Astrocyte (in vitro differentiated cells and primary cell): ENCODE data around the gene WDR64.

Experiments used
- EZH2 ChIP-seq: IDR thresholded peaks from 2 replicates; pipeline ENCODE4 v1.6.1; 2012; ENCODE audit warnings: mild to moderate bottlenecking, low read length, inconsistent platforms; ENCODE audit not compliant: insufficient read depth
- TF ChIP-seq, protein P1 (sequence below): IDR thresholded peaks from 2 replicates; pipeline ENCODE4 v1.5.1; 2011; ENCODE audit warnings: low read depth, mild to moderate bottlenecking, inconsistent platforms, low read length, moderate library complexity; ENCODE audit not compliant: insufficient read depth

DNA sequence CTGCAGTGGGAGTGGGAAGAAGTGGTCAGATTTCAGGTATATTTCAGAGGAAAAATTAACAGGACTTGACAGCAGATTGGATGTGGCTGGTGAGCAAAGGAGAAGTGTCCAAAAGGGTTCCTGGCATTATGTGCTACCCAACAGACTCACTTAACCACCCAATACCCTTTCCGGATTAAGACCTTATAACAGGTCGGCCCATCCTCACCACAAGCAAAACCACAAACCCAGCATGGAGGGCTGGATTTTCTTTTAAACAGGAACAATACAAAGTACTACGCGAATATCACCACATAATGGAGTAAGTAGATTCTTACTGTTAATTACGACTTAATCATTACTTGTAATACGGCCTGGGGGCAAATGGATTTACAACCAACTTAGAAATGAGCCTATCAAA lies 59.2 kb downstream of the WDR64 start:
- TF ChIP-seq, protein P1, sequence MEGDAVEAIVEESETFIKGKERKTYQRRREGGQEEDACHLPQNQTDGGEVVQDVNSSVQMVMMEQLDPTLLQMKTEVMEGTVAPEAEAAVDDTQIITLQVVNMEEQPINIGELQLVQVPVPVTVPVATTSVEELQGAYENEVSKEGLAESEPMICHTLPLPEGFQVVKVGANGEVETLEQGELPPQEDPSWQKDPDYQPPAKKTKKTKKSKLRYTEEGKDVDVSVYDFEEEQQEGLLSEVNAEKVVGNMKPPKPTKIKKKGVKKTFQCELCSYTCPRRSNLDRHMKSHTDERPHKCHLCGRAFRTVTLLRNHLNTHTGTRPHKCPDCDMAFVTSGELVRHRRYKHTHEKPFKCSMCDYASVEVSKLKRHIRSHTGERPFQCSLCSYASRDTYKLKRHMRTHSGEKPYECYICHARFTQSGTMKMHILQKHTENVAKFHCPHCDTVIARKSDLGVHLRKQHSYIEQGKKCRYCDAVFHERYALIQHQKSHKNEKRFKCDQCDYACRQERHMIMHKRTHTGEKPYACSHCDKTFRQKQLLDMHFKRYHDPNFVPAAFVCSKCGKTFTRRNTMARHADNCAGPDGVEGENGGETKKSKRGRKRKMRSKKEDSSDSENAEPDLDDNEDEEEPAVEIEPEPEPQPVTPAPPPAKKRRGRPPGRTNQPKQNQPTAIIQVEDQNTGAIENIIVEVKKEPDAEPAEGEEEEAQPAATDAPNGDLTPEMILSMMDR: no peak
- TF ChIP-seq EZH2: no peak
